ENCODE data around the gene CCDC32. TPM values are rescaled to one million over a fixed set of nuclear protein-coding genes. Genes with fewer than 3 reads are reported as not detected.

CCDC32 gene
- total RNA-seq, 1 experiment from 2014 or later = 8.9 TPM

- H2BK12ac ChIP-seq (ENCODE audit: insufficient read length, low read depth, low read length) = no peak overlapping the region
- H3K23ac ChIP-seq (ENCODE audit: insufficient read length, low read depth, low read length) = no peak overlapping the region
- peaks cover 1% of the 10 kb centered on the region; the same call in 1 of the 2 replicates for H3K79me2 ChIP-seq (ENCODE audit: insufficient read depth, low read length)
- peaks cover 2% of the 10 kb centered on the region; the same call in 1 of the 2 replicates for H3K27me3 Mint-ChIP-seq (ENCODE audit: low read depth)
- no peak overlapping the region for H2BK120ac ChIP-seq (ENCODE audit: low read depth, low read length, poor library complexity, severe bottlenecking)
- H3K27me3 ChIP-seq (ENCODE audit: insufficient read depth, low read length) = no peaks in the 10 kb centered on the region
- no peak overlapping the region for H3K18ac ChIP-seq (ENCODE audit: insufficient read length, low read depth, low read length)
- no peak overlapping the region for H4K8ac ChIP-seq (replicated peaks; ENCODE audit: insufficient read length, low read depth, low read length)
- DNase-seq = no peak
- H3K27ac ChIP-seq (ENCODE audit: insufficient read length, low read depth, low read length) = no peak overlapping the region
- H4K5ac ChIP-seq (ENCODE audit: insufficient read length, low read depth, low read length) = no peak overlapping the region
- H3K4me1 ChIP-seq (ENCODE audit: insufficient read depth, low read length) = no peaks in the 10 kb centered on the region
- no peak overlapping the region for H3K9ac ChIP-seq (ENCODE audit: extremely low read depth, insufficient read length, low read length)
- no peak overlapping the region for H3T11ph ChIP-seq (ENCODE audit: low read length)
- H2BK20ac ChIP-seq (ENCODE audit: low read depth, low read length, poor library complexity, severe bottlenecking) = no peak overlapping the region
- no peak overlapping the region for H3K56ac ChIP-seq (ENCODE audit: insufficient read length, low read depth, low read length)
- H2AFZ ChIP-seq (ENCODE audit: low read length) = no peak overlapping the region
- TF ChIP-seq CTCF (conservative IDR thresholded peaks at IDR 0.05) = no peak
- H3K4ac ChIP-seq (ENCODE audit: low read depth, low read length) = no peak overlapping the region
- H2AK5ac ChIP-seq (ENCODE audit: insufficient read length, low read length) = no peak overlapping the region
- no peaks in the 10 kb centered on the region for H3K9me3 ChIP-seq (ENCODE audit: control insufficient read depth, low read depth, low read length)
- H3K14ac ChIP-seq (ENCODE audit: insufficient read depth, low read length) = no peak overlapping the region
- no peaks in the 10 kb centered on the region for H3K9me3 Mint-ChIP-seq
- H4K20me1 ChIP-seq (ENCODE audit: control insufficient read depth, insufficient read depth, insufficient read length) = no peaks in the 10 kb centered on the region
- H3K27ac Mint-ChIP-seq = no peak overlapping the region
- peaks cover 14 to 23% of the 10 kb centered on the region in 2 experiments for H3K4me1 Mint-ChIP-seq
- peaks cover 0 to 3% (median 1%) of the 10 kb centered on the region in 3 experiments; a peak in 2 of 7 replicates for H3K36me3 Mint-ChIP-seq (ENCODE audit: insufficient read depth in 1 of 3, low read depth in 3 of 3)
- no peak overlapping the region for H3K4me2 ChIP-seq (ENCODE audit: insufficient read depth, insufficient read length, low read length)
- no peak overlapping the region for H4K91ac ChIP-seq (ENCODE audit: insufficient read length, low read depth, low read length)
- peaks cover 3% of the 10 kb centered on the region for H3K23me2 ChIP-seq (ENCODE audit: insufficient read length, low read depth, low read length, poor library complexity, severe bottlenecking)
- H3K4me3 Mint-ChIP-seq = peak overlapping the region; percentile 26 to 95; a peak in 3 of 5 replicates
- no peak overlapping the region for H2BK5ac ChIP-seq (ENCODE audit: insufficient read length, low read length)
- H2BK15ac ChIP-seq (ENCODE audit: low read depth, low read length) = no peak overlapping the region
- no peaks in the 10 kb centered on the region for H3K79me1 ChIP-seq (ENCODE audit: insufficient read depth, low read depth, low read length, poor library complexity, severe bottlenecking)
These were observed 1.4 kb downstream of the CCDC32 start for GRCh38 chr15:40563426-40563825.

Data from H9 (cell line).